ENCODE data around the gene TMEM11.
"Not testable (repeated sequence)": the region's sequence is repeated elsewhere in the genome, so short reads cannot be mapped to it uniquely, and the experiment has no call there.

GRCh38 chr17:21192414-21192813 is 21.5 kb downstream of the TMEM11 start:
- TF ChIP-seq, protein P1, sequence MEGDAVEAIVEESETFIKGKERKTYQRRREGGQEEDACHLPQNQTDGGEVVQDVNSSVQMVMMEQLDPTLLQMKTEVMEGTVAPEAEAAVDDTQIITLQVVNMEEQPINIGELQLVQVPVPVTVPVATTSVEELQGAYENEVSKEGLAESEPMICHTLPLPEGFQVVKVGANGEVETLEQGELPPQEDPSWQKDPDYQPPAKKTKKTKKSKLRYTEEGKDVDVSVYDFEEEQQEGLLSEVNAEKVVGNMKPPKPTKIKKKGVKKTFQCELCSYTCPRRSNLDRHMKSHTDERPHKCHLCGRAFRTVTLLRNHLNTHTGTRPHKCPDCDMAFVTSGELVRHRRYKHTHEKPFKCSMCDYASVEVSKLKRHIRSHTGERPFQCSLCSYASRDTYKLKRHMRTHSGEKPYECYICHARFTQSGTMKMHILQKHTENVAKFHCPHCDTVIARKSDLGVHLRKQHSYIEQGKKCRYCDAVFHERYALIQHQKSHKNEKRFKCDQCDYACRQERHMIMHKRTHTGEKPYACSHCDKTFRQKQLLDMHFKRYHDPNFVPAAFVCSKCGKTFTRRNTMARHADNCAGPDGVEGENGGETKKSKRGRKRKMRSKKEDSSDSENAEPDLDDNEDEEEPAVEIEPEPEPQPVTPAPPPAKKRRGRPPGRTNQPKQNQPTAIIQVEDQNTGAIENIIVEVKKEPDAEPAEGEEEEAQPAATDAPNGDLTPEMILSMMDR (conservative IDR thresholded peaks at IDR 0.05; ENCODE audit: low read depth, low read length): not testable (repeated sequence)
- not testable (repeated sequence) for TF ChIP-seq EZH2 (IDR thresholded peaks at IDR 0.05; ENCODE audit: borderline replicate concordance, low read depth, low read length, poor library complexity, severe bottlenecking)
